GM10266 (cell line): Measurements from ENCODE around the gene PEX5.

Source experiments
- DNase-seq: peaks from one replicate; pipeline ENCODE4 v3.0.0; 2012; ENCODE audit errors: extremely low spot score
- CTCF ChIP-seq: IDR thresholded peaks from 2 replicates; pipeline ENCODE4 v1.5.1; 2012; ENCODE audit warnings: mild to moderate bottlenecking, low read depth; ENCODE audit not compliant: control insufficient read depth, insufficient read depth; ENCODE audit errors: missing control alignments

The PEX5 gene

GRCh38 chr12:7160183-7160582 lies 29.3 kb upstream of the PEX5 start:
- no peak for TF ChIP-seq CTCF
- DNase-seq: no peak

GRCh38 chr12:7161327-7161726 lies 28.2 kb upstream of the PEX5 start:
- no peak for TF ChIP-seq CTCF
- DNase-seq: no peak

GRCh38 chr12:7161811-7162210 lies 27.7 kb upstream of the PEX5 start:
- no peak for DNase-seq
- no peak for TF ChIP-seq CTCF

- TF ChIP-seq CTCF: peak; percentile 43
- DNase-seq: no peak
Measured at GRCh38 chr12:7162691-7163114, 26.8 kb upstream of the PEX5 start.

- TF ChIP-seq CTCF: no peak
- DNase-seq: no peak
Measured at GRCh38 chr12:7169951-7170350, 19.5 kb upstream of the PEX5 start.

- TF ChIP-seq CTCF: no peak
- DNase-seq: no peak
Measured at GRCh38 chr12:7171854-7172253, 17.6 kb upstream of the PEX5 start.

GRCh38 chr12:7175493-7175892 lies 14.0 kb upstream of the PEX5 start:
- no peak for TF ChIP-seq CTCF
- DNase-seq: no peak

- no peak for TF ChIP-seq CTCF
- no peak for DNase-seq
Measured at GRCh38 chr12:7176595-7176994, 12.9 kb upstream of the PEX5 start.
